Panc1 (cell line): ENCODE results near the gene CFAP20DC.

Experiments used
- REST ChIP-seq, 2 experiments: IDR thresholded peaks; 2 replicates each; pipeline ENCODE4 v1.6.1; 2011 to 2012; ENCODE audit warnings: low read depth in 2 of 2, control low read depth in 1 of 2, low read length in 1 of 2, mild to moderate bottlenecking in 1 of 2, moderate library complexity in 1 of 2; ENCODE audit not compliant: insufficient read depth in 1 of 2
- TF ChIP-seq, protein P1 (sequence below): fragments of 450-650 bp; IDR thresholded peaks from 2 replicates; pipeline ENCODE4 v1.5.1; 2017; ENCODE audit warnings: mild to moderate bottlenecking

- TF ChIP-seq, protein P1, sequence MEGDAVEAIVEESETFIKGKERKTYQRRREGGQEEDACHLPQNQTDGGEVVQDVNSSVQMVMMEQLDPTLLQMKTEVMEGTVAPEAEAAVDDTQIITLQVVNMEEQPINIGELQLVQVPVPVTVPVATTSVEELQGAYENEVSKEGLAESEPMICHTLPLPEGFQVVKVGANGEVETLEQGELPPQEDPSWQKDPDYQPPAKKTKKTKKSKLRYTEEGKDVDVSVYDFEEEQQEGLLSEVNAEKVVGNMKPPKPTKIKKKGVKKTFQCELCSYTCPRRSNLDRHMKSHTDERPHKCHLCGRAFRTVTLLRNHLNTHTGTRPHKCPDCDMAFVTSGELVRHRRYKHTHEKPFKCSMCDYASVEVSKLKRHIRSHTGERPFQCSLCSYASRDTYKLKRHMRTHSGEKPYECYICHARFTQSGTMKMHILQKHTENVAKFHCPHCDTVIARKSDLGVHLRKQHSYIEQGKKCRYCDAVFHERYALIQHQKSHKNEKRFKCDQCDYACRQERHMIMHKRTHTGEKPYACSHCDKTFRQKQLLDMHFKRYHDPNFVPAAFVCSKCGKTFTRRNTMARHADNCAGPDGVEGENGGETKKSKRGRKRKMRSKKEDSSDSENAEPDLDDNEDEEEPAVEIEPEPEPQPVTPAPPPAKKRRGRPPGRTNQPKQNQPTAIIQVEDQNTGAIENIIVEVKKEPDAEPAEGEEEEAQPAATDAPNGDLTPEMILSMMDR = no peak
- TF ChIP-seq REST (IDR thresholded peaks at IDR 0.05; ENCODE audit: insufficient read depth in 1 of 2, low read depth in 2 of 2, low read length in 1 of 2) = no peak
These were observed 297.8 kb downstream of the CFAP20DC start for GRCh38 chr3:58751882-58752567.
